Measurements from ENCODE around the gene SUGP1.
A peak's percentile ranks its signal among the peaks of the same experiment; 100 is the strongest.
"Not testable (repeated sequence)": the region's sequence is repeated elsewhere in the genome, so short reads cannot be mapped to it uniquely, and the experiment has no call there.

SUGP1 gene

DNA sequence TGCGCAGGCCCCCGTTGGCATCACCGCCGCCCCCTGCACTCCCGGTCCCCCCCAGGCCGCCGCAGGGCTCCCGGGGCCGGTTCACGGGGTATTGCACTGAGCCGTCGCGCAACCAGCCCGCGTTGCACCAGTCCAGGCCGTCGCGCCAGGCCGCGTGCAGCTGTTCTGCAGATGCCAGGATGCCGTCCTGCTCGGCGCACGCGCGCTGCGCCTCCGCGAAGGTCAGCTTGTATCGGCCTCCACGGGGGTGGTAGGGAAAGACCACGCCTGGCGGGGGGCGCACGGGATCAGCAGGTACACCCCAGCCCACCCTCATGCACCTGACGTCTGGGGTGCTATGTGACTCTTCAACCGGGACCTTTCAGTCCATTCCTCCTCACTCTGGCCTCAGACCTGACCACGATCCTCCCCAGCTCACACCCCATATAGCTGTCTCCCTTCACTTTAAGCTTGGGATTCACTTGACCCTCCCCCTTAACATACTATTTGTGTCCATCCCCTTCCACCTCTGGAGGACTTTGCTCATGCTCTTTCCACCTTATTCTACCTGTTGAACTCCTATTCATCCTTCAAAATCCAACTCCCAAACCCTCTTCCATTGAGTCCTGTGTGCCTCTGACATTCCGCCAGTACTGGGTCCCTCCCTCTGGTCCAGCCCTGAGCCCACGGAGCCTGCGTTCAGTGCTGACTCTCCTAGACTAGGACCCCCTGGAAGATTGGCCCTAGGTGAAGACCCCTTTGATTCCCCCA, 61.5 kb downstream of the SUGP1 start:
- Histone ChIP-seq H3K27ac (ENCODE audit: poor library complexity, severe bottlenecking) (no peak overlapping the region), H3K4me3 (ENCODE audit: severe bottlenecking) (no peak overlapping the region), H3K27me3 (ENCODE audit: insufficient read depth, poor library complexity, severe bottlenecking) (peaks cover 31% of the 10 kb centered on the region), H3K9me3 (ENCODE audit: severe bottlenecking) (peaks cover 2% of the 10 kb centered on the region), H3K4me1 (ENCODE audit: insufficient read depth, poor library complexity, severe bottlenecking) (no peaks in the 10 kb centered on the region), H3K36me3 (ENCODE audit: low read depth) (no peaks in the 10 kb centered on the region)
- DNase-seq (ENCODE audit: low spot score) (no peak), ATAC-seq (ENCODE audit: low read depth) (no peak)
- TF ChIP-seq, protein P1, sequence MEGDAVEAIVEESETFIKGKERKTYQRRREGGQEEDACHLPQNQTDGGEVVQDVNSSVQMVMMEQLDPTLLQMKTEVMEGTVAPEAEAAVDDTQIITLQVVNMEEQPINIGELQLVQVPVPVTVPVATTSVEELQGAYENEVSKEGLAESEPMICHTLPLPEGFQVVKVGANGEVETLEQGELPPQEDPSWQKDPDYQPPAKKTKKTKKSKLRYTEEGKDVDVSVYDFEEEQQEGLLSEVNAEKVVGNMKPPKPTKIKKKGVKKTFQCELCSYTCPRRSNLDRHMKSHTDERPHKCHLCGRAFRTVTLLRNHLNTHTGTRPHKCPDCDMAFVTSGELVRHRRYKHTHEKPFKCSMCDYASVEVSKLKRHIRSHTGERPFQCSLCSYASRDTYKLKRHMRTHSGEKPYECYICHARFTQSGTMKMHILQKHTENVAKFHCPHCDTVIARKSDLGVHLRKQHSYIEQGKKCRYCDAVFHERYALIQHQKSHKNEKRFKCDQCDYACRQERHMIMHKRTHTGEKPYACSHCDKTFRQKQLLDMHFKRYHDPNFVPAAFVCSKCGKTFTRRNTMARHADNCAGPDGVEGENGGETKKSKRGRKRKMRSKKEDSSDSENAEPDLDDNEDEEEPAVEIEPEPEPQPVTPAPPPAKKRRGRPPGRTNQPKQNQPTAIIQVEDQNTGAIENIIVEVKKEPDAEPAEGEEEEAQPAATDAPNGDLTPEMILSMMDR (IDR thresholded peaks at IDR 0.05; ENCODE audit: poor library complexity, severe bottlenecking) = no peak

DNA sequence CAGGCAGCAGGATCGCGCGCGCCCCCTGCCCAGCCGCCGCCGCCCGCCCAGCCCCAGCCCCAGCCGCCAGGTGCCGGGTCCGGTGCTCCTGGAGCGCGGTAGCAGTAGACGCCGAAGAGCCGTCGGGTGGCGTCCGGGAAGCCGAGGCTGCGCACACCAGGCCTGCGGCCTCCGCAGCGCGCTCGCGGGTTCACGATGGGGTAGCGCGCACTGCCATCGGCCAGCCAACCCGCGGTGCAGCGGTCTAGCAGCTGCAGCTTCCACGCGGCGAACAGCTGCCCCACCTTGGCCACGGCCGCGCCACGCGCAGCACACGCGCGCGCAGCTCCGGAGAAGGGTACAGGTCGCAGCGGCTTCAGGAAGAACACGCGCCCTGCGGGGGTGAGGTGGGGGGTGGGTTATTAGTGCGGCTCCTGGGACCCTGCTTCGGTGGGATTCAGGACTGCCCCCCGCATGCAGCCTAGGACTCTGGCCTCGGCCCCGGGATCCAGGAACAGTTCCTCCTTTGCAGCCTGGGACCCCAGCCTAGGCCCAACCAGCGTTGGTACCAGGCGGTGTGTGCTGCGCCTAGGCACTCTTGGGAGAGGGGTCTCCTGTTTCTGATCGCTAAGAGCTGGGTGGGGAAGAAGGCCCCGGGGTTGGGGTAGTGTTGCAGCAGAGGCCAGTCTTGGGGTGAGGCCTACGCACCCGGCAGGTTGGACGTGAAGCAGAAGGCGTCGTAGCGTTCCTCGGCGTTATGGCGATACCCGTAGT, 62.3 kb downstream of the SUGP1 start:
- Histone ChIP-seq H3K9me3 (ENCODE audit: severe bottlenecking) (peaks cover 2% of the 10 kb centered on the region), H3K4me3 (ENCODE audit: severe bottlenecking) (no peak overlapping the region), H3K27ac (ENCODE audit: poor library complexity, severe bottlenecking) (no peak overlapping the region), H3K36me3 (ENCODE audit: low read depth) (no peaks in the 10 kb centered on the region), H3K27me3 (ENCODE audit: insufficient read depth, poor library complexity, severe bottlenecking) (peaks cover 25% of the 10 kb centered on the region), H3K4me1 (ENCODE audit: insufficient read depth, poor library complexity, severe bottlenecking) (no peaks in the 10 kb centered on the region)
- DNase-seq (ENCODE audit: low spot score) (no peak), ATAC-seq (ENCODE audit: low read depth) (no peak)
- TF ChIP-seq, protein P1 (IDR thresholded peaks at IDR 0.05; ENCODE audit: poor library complexity, severe bottlenecking) = no peak

DNA sequence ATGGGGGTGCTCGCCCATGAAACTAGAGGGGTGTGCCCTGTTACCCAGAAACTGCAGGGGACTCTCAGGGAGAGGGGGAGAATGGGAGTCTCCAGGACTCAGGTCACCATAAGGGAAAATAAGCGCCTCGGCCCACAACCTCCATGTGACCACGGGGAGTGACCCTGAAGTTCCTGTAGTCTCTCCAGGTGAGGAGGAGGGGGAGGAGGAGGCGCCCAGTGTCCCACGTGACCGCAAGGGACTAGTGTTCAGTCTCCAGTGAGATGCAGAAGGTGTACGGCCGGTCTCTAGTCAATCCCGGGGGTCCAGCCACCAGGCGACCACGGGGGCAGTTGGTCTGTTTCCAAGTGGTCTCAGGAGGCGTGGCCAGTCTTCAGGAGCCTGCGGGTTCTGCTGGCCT, 63.2 kb downstream of the SUGP1 start:
- peaks cover 18% of the 10 kb centered on the region for H3K27me3 ChIP-seq (ENCODE audit: insufficient read depth, poor library complexity, severe bottlenecking)
- no peaks in the 10 kb centered on the region for H3K4me1 ChIP-seq (ENCODE audit: insufficient read depth, poor library complexity, severe bottlenecking)
- H3K27ac ChIP-seq (ENCODE audit: poor library complexity, severe bottlenecking) = no peak overlapping the region
- no peak overlapping the region for H3K4me3 ChIP-seq (ENCODE audit: severe bottlenecking)
- ATAC-seq (ENCODE audit: low read depth) (0 out of 3 replicates have a peak, but pooled peaks have one; percentile 13), DNase-seq (ENCODE audit: low spot score) (no peak)
- no peaks in the 10 kb centered on the region for H3K36me3 ChIP-seq (ENCODE audit: low read depth)
- TF ChIP-seq, protein P1 (IDR thresholded peaks at IDR 0.05; ENCODE audit: poor library complexity, severe bottlenecking) = no peak
- peaks cover 2% of the 10 kb centered on the region for H3K9me3 ChIP-seq (ENCODE audit: severe bottlenecking)

DNA sequence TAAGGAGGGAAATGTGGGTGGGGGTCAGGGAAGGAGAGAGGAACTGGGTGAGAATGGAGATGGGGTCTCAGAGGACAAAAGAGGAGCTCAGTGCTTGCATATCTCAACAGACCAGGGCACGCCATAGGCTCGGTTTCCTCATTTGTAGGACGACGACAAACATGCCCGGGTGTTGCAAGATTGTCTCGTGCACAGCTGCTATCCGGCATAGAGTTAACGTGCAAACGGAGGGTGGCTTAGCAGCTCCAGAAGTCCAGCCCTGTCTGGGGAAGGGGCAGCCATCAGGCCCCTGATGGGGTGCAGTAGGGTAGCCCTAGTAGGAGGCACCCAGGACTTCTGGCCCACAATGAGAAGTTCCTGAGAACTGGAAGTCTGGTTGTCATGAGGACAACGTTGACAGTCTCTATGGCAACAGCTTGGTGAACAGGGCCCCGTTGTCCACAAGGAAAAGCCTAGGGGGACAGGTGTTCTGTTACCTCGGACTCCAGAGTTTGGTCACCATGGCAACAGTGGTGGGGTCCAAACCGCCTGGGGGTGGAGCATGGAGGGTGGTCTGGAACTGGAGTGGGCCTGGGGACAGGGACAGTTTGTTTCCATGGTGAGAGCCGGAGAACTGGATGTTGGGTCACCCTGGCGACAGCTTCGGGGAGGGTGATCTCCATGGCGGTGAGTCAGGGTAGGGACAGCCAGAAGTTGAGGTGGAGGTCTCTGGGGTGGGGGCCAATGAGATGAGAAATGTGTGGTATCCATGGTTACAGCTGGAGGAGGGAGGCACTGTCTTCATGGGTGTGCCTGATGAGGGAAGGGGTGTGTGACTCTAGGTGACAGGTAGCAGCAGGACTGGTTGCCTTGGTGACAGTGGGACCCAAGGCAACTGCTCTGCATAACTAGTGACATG, 64.0 kb downstream of the SUGP1 start:
- no peak overlapping the region for H3K27ac ChIP-seq (ENCODE audit: poor library complexity, severe bottlenecking)
- no peak overlapping the region for H3K4me3 ChIP-seq (ENCODE audit: severe bottlenecking)
- no peaks in the 10 kb centered on the region for H3K4me1 ChIP-seq (ENCODE audit: insufficient read depth, poor library complexity, severe bottlenecking)
- H3K9me3 ChIP-seq (ENCODE audit: severe bottlenecking) = peaks cover 2% of the 10 kb centered on the region
- H3K27me3 ChIP-seq (ENCODE audit: insufficient read depth, poor library complexity, severe bottlenecking) = peaks cover 10% of the 10 kb centered on the region
- DNase-seq (ENCODE audit: low spot score) (no peak), ATAC-seq (ENCODE audit: low read depth) (no peak)
- H3K36me3 ChIP-seq (ENCODE audit: low read depth) = no peaks in the 10 kb centered on the region
- TF ChIP-seq, protein P1 (IDR thresholded peaks at IDR 0.05; ENCODE audit: poor library complexity, severe bottlenecking) = no peak

DNA sequence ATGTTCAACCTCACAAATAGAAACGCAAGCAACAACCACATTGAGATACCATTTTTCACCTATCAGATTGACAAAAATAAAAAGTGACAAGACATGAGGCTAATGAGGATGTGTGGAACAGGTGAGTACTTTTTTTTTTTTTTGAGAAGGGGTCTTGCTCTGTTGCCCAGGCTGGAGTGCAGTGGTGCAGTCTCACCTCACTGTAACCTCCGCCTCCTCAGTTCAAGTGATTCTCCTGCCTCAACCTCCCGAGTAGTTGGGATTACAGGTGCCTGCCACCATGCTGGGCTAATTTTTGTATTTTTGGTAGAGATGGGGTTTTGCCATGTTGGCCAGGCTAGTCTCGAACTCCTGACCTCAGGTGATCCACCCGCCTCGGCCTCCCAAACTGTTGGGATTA, 66.9 kb downstream of the SUGP1 start:
- not testable (repeated sequence) for H3K27ac ChIP-seq (ENCODE audit: poor library complexity, severe bottlenecking); H3K4me3 ChIP-seq (ENCODE audit: severe bottlenecking); H3K27me3 ChIP-seq (ENCODE audit: insufficient read depth, poor library complexity, severe bottlenecking); H3K9me3 ChIP-seq (ENCODE audit: severe bottlenecking); ATAC-seq (ENCODE audit: low read depth); H3K4me1 ChIP-seq (ENCODE audit: insufficient read depth, poor library complexity, severe bottlenecking); DNase-seq (ENCODE audit: low spot score); H3K36me3 ChIP-seq (ENCODE audit: low read depth)
